ENCODE results near the gene BOC.
A peak's percentile ranks its signal among the peaks of the same experiment; 100 is the strongest.
"Not testable (repeated sequence)": the region's sequence is repeated elsewhere in the genome, so short reads cannot be mapped to it uniquely, and the experiment has no call there.

BOC gene

GRCh38 chr3:113167825-113168801 lies 43.2 kb upstream of the BOC start:
- DNase-seq, result no peak
- ChIA-PET CTCF (no interaction called here), POLR2A (no interaction called here)
- H3K27ac ChIP-seq (ENCODE audit: insufficient read depth in 1 of 2, low read depth in 1 of 2, low read length in 2 of 2, poor library complexity in 1 of 2, severe bottlenecking in 2 of 2), result no peak overlapping the region
- H3K27me3 ChIP-seq (replicated peaks in 2 of 5; ENCODE audit: control insufficient read depth in 4 of 5, insufficient read depth in 5 of 5, low read length in 4 of 5), result no peaks in the 10 kb centered on the region
- H3K4me3 ChIP-seq (ENCODE audit: control insufficient read depth in 1 of 7, extremely low read depth in 1 of 7, insufficient read depth in 4 of 7, low read depth in 2 of 7, low read length in 6 of 7), result no peak overlapping the region
- no peaks in the 10 kb centered on the region for H3K36me3 ChIP-seq (ENCODE audit: control insufficient read depth in 4 of 4, insufficient read depth in 4 of 4, low read length in 3 of 4)
- WGBS (ENCODE audit: insufficient coverage), result 98% methylated on average over 7 of the region's 7 CpGs
- no peaks in the 10 kb centered on the region for H3K4me1 ChIP-seq (ENCODE audit: control extremely low read depth in 1 of 4, control insufficient read depth in 4 of 4, insufficient read depth in 4 of 4, low read length in 3 of 4)
- no peaks in the 10 kb centered on the region for H3K9me3 ChIP-seq (ENCODE audit: control extremely low read depth in 1 of 5, control insufficient read depth in 4 of 5, insufficient read depth in 2 of 5, low read depth in 1 of 5, low read length in 4 of 5)

DNA sequence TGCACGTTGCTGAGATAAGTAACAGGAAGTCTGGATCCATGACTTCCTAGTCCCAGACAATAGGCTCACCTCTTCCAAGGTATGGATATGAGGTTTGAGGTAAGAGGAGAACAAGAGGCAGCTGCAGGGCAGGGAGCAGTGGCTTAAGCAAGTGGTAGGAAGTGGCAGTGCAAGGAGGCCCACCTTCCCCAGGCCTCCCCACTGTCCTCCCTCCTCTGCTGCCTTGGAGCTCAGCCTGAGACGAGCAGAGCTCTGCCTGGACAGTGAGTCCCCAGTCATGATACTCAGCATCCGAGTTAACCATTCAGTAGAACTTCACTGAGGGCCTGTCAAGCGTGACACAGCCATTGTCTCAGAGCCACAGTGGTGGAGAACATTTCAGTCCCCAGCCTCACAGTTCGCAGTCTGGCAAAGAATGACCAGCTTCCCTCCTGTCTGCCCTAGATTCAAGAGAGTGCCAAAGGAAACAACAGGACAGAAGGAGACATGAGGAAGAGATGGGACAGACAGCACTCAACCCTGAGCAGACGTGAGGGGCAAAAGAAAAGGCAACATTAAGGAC lies 41.4 kb upstream of the BOC start:
- ChIA-PET CTCF (no interaction called here), POLR2A (no interaction called here)
- WGBS (ENCODE audit: insufficient coverage), result 81% methylated on average over 6 of the region's 6 CpGs

DNA sequence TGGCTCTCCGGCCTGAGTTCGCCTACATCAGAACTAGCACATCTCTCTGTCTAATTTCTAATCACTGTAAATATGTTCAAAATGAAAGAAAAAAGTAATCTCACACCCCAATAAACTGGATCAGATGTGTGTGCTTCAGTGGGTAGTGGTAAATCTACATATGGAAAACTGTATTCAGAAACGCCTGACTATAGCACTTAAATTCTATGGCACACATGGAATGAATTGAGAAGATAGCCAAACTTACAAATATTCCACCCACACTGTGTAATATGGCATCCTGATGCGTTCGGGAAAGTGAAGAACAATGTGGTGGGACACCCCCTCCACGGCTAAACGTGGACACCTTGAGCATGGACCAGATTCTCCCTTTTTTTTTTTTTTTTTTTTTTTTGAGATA lies 40.6 kb upstream of the BOC start:
- Histone ChIP-seq H3K27me3 (replicated peaks in 2 of 5; ENCODE audit: control insufficient read depth in 4 of 5, insufficient read depth in 5 of 5, low read length in 4 of 5) (no peaks in the 10 kb centered on the region), H3K4me3 (ENCODE audit: control insufficient read depth in 1 of 7, extremely low read depth in 1 of 7, insufficient read depth in 4 of 7, low read depth in 2 of 7, low read length in 6 of 7) (no peak overlapping the region), H3K36me3 (ENCODE audit: control insufficient read depth in 4 of 4, insufficient read depth in 4 of 4, low read length in 3 of 4) (no peaks in the 10 kb centered on the region), H3K4me1 (ENCODE audit: control extremely low read depth in 1 of 4, control insufficient read depth in 4 of 4, insufficient read depth in 4 of 4, low read length in 3 of 4) (peaks cover 0 to 10% (median 2%) of the 10 kb centered on the region in 4 experiments), H3K9me3 (ENCODE audit: control extremely low read depth in 1 of 5, control insufficient read depth in 4 of 5, insufficient read depth in 2 of 5, low read depth in 1 of 5, low read length in 4 of 5) (no peaks in the 10 kb centered on the region), H3K27ac (ENCODE audit: insufficient read depth in 1 of 2, low read depth in 1 of 2, low read length in 2 of 2, poor library complexity in 1 of 2, severe bottlenecking in 2 of 2) (no peak overlapping the region)
- ChIA-PET CTCF (no interaction called here), POLR2A (no interaction called here)
- DNase-seq, result no peak
- WGBS (ENCODE audit: insufficient coverage), result 97% methylated on average over 4 of the region's 7 CpGs

More for the DNA sequence above, 41.4 kb upstream of the BOC start:
- DNase-seq, result no peak
- H3K36me3 ChIP-seq (ENCODE audit: control insufficient read depth in 4 of 4, insufficient read depth in 4 of 4, low read length in 3 of 4), result no peaks in the 10 kb centered on the region
- H3K9me3 ChIP-seq (ENCODE audit: control extremely low read depth in 1 of 5, control insufficient read depth in 4 of 5, insufficient read depth in 2 of 5, low read depth in 1 of 5, low read length in 4 of 5), result no peaks in the 10 kb centered on the region
- no peak overlapping the region for H3K27ac ChIP-seq (ENCODE audit: insufficient read depth in 1 of 2, low read depth in 1 of 2, low read length in 2 of 2, poor library complexity in 1 of 2, severe bottlenecking in 2 of 2)
- H3K4me1 ChIP-seq (ENCODE audit: control extremely low read depth in 1 of 4, control insufficient read depth in 4 of 4, insufficient read depth in 4 of 4, low read length in 3 of 4), result peaks cover 0 to 4% (median 0%) of the 10 kb centered on the region in 4 experiments
- H3K4me3 ChIP-seq (ENCODE audit: control insufficient read depth in 1 of 7, extremely low read depth in 1 of 7, insufficient read depth in 4 of 7, low read depth in 2 of 7, low read length in 6 of 7), result no peak overlapping the region
- no peaks in the 10 kb centered on the region for H3K27me3 ChIP-seq (replicated peaks in 2 of 5; ENCODE audit: control insufficient read depth in 4 of 5, insufficient read depth in 5 of 5, low read length in 4 of 5)

DNA sequence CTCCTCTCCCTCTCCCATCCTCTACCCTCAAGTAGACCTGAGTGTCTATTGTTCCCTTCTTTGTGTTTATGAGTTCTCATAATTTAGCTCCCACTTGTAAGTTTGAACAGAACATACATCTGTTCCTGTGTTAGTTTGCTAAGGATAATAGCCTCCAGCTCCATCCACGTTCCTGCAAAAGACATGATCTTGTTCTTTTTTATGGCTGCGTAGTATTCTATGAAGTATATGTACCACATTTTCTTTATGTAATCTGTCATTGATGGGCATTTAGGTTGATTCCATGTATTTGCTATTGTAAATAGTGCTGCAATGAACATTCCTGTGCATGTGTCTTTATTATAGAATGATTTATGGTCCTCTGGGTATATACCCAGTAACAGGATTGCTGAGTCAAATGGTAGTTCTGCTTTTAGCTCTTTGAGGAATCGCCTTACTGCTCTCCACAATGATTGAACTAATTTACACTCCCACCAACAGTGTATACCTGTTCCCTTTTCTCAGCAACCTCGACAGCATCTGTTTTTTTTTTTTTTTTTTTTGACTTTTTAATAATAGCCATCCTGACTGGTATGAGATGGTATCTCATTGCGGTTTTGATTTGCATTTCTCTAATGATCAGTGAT lies 39.6 kb upstream of the BOC start:
- DNase-seq, result peak in 2 of 3 donors; percentile 63 to 73
- H3K27ac ChIP-seq (ENCODE audit: insufficient read depth in 1 of 2, low read depth in 1 of 2, low read length in 2 of 2, poor library complexity in 1 of 2, severe bottlenecking in 2 of 2); H3K36me3 ChIP-seq (ENCODE audit: control insufficient read depth in 4 of 4, insufficient read depth in 4 of 4, low read length in 3 of 4); H3K27me3 ChIP-seq (replicated peaks in 2 of 5; ENCODE audit: control insufficient read depth in 4 of 5, insufficient read depth in 5 of 5, low read length in 4 of 5); H3K4me3 ChIP-seq (ENCODE audit: control insufficient read depth in 1 of 7, extremely low read depth in 1 of 7, insufficient read depth in 4 of 7, low read depth in 2 of 7, low read length in 6 of 7); CTCF ChIA-PET; H3K9me3 ChIP-seq (ENCODE audit: control extremely low read depth in 1 of 5, control insufficient read depth in 4 of 5, insufficient read depth in 2 of 5, low read depth in 1 of 5, low read length in 4 of 5); POLR2A ChIA-PET: not testable (repeated sequence)
- WGBS (ENCODE audit: insufficient coverage), result 83% methylated on average over 1 of the region's 5 CpGs
- peaks cover 0 to 10% (median 2%) of the 10 kb centered on the region in 4 experiments for H3K4me1 ChIP-seq (ENCODE audit: control extremely low read depth in 1 of 4, control insufficient read depth in 4 of 4, insufficient read depth in 4 of 4, low read length in 3 of 4)

- no peaks in the 10 kb centered on the region for H3K36me3 ChIP-seq (ENCODE audit: control insufficient read depth in 4 of 4, insufficient read depth in 4 of 4, low read length in 3 of 4)
- POLR2A ChIA-PET, result no interaction called here
- no peaks in the 10 kb centered on the region for H3K27me3 ChIP-seq (replicated peaks in 2 of 5; ENCODE audit: control insufficient read depth in 4 of 5, insufficient read depth in 5 of 5, low read length in 4 of 5)
- no peak for DNase-seq
- WGBS (ENCODE audit: insufficient coverage), result no CpG with 5 or more reads among the region's 2 CpGs
- peaks cover 0 to 10% (median 2%) of the 10 kb centered on the region in 4 experiments for H3K4me1 ChIP-seq (ENCODE audit: control extremely low read depth in 1 of 4, control insufficient read depth in 4 of 4, insufficient read depth in 4 of 4, low read length in 3 of 4)
- CTCF ChIA-PET, result no interaction called here
- no peak overlapping the region for H3K4me3 ChIP-seq (ENCODE audit: control insufficient read depth in 1 of 7, extremely low read depth in 1 of 7, insufficient read depth in 4 of 7, low read depth in 2 of 7, low read length in 6 of 7)
- peaks cover 0 to 3% (median 0%) of the 10 kb centered on the region in 5 experiments for H3K9me3 ChIP-seq (ENCODE audit: control extremely low read depth in 1 of 5, control insufficient read depth in 4 of 5, insufficient read depth in 2 of 5, low read depth in 1 of 5, low read length in 4 of 5)
- H3K27ac ChIP-seq (ENCODE audit: insufficient read depth in 1 of 2, low read depth in 1 of 2, low read length in 2 of 2, poor library complexity in 1 of 2, severe bottlenecking in 2 of 2), result no peak overlapping the region
These were observed 38.3 kb upstream of the BOC start for GRCh38 chr3:113173102-113173501.

- ChIA-PET CTCF (no interaction called here), POLR2A (interaction anchor here (0.6 kb wide), 1 partner anchor 154 kb away, joined by 3 read pairs; no protein-coding TSS in a partner anchor)
- no peaks in the 10 kb centered on the region for H3K27me3 ChIP-seq (replicated peaks in 2 of 5; ENCODE audit: control insufficient read depth in 4 of 5, insufficient read depth in 5 of 5, low read length in 4 of 5)
- H3K9me3 ChIP-seq (ENCODE audit: control extremely low read depth in 1 of 5, control insufficient read depth in 4 of 5, insufficient read depth in 2 of 5, low read depth in 1 of 5, low read length in 4 of 5), result peaks cover 0 to 3% (median 0%) of the 10 kb centered on the region in 5 experiments
- DNase-seq, result no peak
- H3K4me1 ChIP-seq (ENCODE audit: control extremely low read depth in 1 of 4, control insufficient read depth in 4 of 4, insufficient read depth in 4 of 4, low read length in 3 of 4), result peaks cover 0 to 10% (median 2%) of the 10 kb centered on the region in 4 experiments
- H3K36me3 ChIP-seq (ENCODE audit: control insufficient read depth in 4 of 4, insufficient read depth in 4 of 4, low read length in 3 of 4), result no peaks in the 10 kb centered on the region
- H3K27ac ChIP-seq (ENCODE audit: insufficient read depth in 1 of 2, low read depth in 1 of 2, low read length in 2 of 2, poor library complexity in 1 of 2, severe bottlenecking in 2 of 2), result no peak overlapping the region
- WGBS (ENCODE audit: insufficient coverage), result no CpG with 5 or more reads among the region's 1 CpG
- H3K4me3 ChIP-seq (ENCODE audit: control insufficient read depth in 1 of 7, extremely low read depth in 1 of 7, insufficient read depth in 4 of 7, low read depth in 2 of 7, low read length in 6 of 7), result no peak overlapping the region
These were observed 37.1 kb upstream of the BOC start for GRCh38 chr3:113174304-113174703.

Data from common myeloid progenitor, CD34-positive (primary cell).